HG03039 (cell line): ENCODE results near the gene ANKS3.
"Not testable (repeated sequence)": the region's sequence is repeated elsewhere in the genome, so short reads cannot be mapped to it uniquely, and the experiment has no call there.

ENCODE experiments used
- ATAC-seq: cut with Tn5 transposase; IDR thresholded peaks from one replicate; pipeline ENCODE4 v1.9.1; 2021; ENCODE audit warnings: mild to moderate bottlenecking, moderate library complexity; ENCODE audit not compliant: unreplicated experiment

Gene ANKS3

GRCh38 chr16:4651827-4652226 lies 82.2 kb downstream of the ANKS3 start:
- ATAC-seq: no peak

- ATAC-seq: not testable (repeated sequence)
These were observed 83.5 kb downstream of the ANKS3 start for GRCh38 chr16:4650443-4651074.

GRCh38 chr16:4649744-4650442 lies 84.2 kb downstream of the ANKS3 start:
- no peak for ATAC-seq

- no peak for ATAC-seq
These were observed 85.2 kb downstream of the ANKS3 start for GRCh38 chr16:4648917-4649316.

- ATAC-seq: no peak
These were observed 86.5 kb downstream of the ANKS3 start for GRCh38 chr16:4647644-4647980.

- no peak for ATAC-seq
These were observed 87.1 kb downstream of the ANKS3 start for GRCh38 chr16:4646773-4647643.
